DMS53 treated with DMSO at 0.1 percent for 48 hours (cell line): ENCODE data around the gene CPNE4.

Source experiments
- DNase-seq: peaks from one replicate; lab custom pipeline; 2025; ENCODE audit not compliant: unreplicated experiment; lab: John Stamatoyannopoulos, UW

CPNE4 gene

GRCh38 chr3:131705099-131705498 lies 329.7 kb downstream of the CPNE4 start:
- no peak for DNase-seq

DNA sequence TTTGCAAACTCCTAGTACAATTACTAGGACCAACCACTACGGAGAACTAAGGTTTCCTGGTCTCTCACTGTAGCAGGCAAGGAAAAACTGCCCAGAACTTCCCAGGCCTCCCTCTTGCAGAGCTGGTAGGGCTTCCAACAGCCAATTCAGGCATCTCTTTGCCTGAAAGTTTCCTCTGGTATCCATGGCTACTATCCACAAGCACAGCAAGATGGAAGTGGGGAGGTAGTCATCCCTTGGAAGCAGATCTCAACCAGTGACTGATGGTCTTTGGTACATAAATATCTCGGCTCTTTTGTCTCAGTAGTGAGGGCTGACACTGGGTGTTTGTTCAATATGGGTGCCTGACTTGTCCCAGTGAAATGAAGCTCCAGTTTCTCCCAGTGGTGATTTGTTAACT lies 330.7 kb downstream of the CPNE4 start:
- DNase-seq = no peak

- DNase-seq = no peak
Observed at GRCh38 chr3:131702146-131702545, 332.7 kb downstream of the CPNE4 start.

DNA sequence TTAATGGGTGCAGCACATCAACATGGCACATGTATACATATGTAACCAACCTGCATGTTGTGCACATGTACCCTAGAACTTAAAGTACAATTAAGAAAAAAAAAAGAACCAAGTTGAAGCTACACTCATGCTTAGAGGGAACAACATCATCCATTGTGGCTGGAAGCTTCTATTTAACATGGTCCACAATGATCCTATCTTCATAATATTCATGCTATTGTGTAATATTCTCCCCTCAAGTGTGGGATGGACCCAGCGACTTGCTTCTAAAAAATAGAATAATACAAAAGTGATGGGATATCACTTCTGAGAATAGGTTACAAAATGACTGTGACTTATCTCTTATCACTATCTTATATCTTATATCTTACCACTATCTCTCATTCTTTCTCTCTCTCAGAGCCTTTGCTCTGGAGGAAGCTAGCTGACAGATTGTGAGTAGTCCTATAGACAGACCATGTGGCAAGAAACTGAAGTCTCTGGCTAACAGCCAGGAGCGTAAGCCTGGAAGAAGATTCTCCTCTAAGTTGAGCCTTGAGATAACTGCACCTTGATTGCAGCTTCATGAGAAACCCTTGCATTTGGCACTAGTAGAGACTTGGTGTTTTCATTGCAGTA lies 333.6 kb downstream of the CPNE4 start:
- DNase-seq = no peak

DNA sequence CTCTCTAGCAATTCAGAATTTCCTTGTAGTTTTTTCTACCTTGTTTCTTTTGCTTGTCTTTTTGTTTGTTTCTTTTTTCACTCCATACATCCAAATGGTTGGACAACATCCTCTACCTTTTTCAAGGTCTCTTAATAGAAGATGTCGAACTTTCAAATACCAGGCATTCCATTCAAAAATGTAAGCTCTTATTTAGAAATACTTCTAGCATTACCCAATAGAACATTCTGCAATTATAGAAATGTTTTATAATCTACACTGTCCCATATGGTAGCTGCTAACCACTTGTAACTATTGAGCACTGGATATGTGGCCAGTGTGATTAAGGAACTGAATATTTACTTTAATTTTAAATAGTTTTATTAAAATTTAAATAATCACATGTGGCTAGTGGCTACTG lies 335.8 kb downstream of the CPNE4 start:
- no peak for DNase-seq

DNA sequence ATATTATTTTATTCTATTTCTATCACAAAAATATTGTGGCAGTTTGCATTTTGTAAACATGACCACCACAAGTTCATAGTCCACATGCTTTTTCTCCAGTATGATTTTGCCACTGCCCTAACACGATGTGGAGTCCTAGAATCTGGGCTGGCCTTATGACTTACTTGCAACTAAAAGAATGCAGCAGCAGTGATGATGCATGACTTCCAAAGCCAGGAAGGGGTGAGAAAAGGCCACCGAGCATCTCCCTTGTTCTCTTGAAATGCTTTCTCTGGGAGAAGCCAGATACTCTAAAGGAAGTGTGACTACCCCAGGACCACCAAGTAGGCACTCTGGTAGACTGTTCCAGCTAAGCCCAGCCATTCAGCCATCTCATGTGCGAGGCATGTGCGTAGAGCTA lies 340.4 kb downstream of the CPNE4 start:
- DNase-seq = no peak

GRCh38 chr3:131692356-131692755 lies 342.5 kb downstream of the CPNE4 start:
- DNase-seq = no peak

GRCh38 chr3:131690800-131691199 lies 344.0 kb downstream of the CPNE4 start:
- no peak for DNase-seq

GRCh38 chr3:131688370-131688769 lies 346.4 kb downstream of the CPNE4 start:
- DNase-seq = no peak

GRCh38 chr3:131669600-131669999 lies 365.2 kb downstream of the CPNE4 start:
- no peak for DNase-seq

GRCh38 chr3:131658771-131659170 lies 376.0 kb downstream of the CPNE4 start:
- no peak for DNase-seq

DNA sequence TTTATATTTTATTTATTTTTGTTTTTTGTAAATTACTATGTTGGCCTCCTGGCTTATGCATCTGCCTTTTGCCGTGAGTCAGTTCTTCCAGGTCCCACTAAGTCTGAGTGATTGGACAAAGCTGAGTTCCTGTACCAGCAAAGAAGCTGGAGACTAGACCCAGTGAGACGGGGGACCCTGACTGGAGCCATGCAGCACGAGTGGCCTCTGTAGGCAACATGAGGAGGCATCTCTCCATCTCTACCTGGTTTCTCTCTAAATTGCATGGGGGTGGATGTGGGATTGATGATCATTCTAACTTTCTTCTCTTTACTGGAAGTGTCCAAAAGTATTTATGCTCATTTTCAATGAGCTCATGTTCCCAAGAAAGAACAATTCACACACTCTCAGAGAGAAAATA lies 376.7 kb downstream of the CPNE4 start:
- DNase-seq = no peak

DNA sequence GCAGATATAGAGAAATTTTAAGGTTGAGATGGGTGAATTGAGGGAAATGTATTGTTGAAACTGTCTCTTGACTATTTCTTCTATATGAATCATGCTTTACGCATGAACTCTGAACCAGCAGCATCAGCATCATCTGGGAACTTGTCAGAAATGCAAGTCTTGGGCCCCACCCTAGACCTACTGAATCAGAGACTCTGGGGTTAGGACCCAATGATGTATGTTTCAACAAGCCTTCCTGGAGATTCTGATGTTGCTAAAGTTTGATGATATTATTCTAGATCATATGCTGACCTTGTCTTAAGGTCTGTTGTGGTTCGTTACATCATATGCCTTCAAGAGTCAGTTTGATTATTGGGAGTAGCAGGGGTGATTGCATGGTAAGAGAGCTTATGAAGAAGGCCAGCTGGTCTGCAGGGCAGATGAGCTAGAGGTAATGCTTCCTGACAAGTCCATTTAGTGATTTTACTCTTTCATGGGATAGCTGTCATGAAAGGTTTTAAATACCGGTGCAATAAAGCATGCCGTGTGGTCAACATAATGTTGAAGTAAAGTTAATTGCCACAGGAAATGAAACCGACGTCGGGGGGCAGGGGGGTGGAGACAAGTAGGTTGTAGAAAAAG lies 379.6 kb downstream of the CPNE4 start:
- no peak for DNase-seq

DNA sequence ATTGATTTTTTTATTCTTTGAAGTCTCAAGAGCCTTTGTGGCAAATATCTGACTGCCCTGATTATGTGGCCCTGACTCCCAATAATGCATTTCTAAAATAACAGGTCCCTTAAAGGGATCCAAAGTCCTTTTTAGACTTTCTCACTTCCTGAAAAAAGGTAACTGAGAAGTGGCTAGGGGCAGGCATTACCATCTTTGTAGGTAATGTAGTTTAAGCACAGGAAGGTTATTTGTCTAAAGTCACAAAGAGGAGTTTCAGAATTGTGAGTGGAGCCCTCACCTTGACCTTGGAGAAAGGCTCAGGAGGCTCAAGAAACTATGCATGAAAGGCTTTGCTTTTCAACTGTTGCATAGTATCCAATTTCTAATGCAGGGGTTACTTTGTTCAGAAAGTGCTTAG lies 389.2 kb downstream of the CPNE4 start:
- no peak for DNase-seq

GRCh38 chr3:131636266-131636775 lies 398.5 kb downstream of the CPNE4 start:
- no peak for DNase-seq

GRCh38 chr3:131630807-131631206 lies 404.0 kb downstream of the CPNE4 start:
- no peak for DNase-seq

- DNase-seq = no peak
Observed at GRCh38 chr3:131630097-131630496, 404.7 kb downstream of the CPNE4 start.

GRCh38 chr3:131623431-131623830 lies 411.4 kb downstream of the CPNE4 start:
- DNase-seq = no peak

- no peak for DNase-seq
Observed at GRCh38 chr3:131622726-131623125, 412.1 kb downstream of the CPNE4 start.

GRCh38 chr3:131620977-131621376 lies 413.8 kb downstream of the CPNE4 start:
- no peak for DNase-seq

DNA sequence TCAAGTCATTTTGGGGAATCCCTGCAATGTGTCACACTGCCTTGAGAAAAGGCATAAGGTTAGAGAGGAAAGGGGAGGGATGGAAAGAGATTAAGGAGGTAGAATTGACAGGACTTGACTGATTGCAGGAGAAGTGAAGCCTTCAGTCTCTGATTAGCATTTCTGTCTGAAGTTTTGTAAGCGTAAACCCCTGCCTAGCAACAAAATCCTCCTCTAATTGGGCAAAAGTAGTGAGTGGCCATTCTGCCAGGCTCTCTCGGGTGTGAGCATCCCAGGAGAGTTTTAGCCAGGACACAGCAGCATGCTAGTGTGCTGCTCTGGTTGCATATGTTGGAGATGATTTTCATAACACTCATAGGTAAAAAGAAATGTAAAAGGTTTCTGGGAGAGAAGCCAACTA lies 415.0 kb downstream of the CPNE4 start:
- no peak for DNase-seq

DNA sequence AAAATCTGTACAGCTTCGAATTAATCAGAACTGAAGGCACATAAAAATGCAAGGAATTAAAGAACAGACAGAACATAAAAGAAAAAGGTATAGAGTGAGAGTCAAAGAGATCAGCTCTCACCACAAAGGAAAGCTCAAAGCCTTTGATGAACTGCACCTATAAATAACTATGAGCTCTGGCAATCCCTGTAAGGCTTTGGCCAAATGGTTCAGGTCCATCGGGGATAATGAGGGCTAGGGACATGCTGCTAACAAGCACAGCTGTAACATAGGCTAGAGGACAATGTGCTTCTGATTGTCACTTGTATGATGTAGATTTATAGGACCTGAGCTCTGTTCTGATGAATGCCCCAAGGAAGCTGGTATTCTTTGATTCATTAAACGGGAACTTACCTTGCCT lies 418.1 kb downstream of the CPNE4 start:
- no peak for DNase-seq

GRCh38 chr3:131612745-131613144 lies 422.1 kb downstream of the CPNE4 start:
- no peak for DNase-seq
